CD4-positive, alpha-beta T cell treated with Interleukin-15 for 4 hours (primary cell): Measurements from ENCODE around the gene ATIC.
"Not testable (repeated sequence)": the region's sequence is repeated elsewhere in the genome, so short reads cannot be mapped to it uniquely, and the experiment has no call there.

Source experiments
- DNase-seq: peaks from one replicate; pipeline ENCODE4 v3.0.0-alpha.2; 2020; ENCODE audit warnings: low spot score

Gene ATIC

DNA sequence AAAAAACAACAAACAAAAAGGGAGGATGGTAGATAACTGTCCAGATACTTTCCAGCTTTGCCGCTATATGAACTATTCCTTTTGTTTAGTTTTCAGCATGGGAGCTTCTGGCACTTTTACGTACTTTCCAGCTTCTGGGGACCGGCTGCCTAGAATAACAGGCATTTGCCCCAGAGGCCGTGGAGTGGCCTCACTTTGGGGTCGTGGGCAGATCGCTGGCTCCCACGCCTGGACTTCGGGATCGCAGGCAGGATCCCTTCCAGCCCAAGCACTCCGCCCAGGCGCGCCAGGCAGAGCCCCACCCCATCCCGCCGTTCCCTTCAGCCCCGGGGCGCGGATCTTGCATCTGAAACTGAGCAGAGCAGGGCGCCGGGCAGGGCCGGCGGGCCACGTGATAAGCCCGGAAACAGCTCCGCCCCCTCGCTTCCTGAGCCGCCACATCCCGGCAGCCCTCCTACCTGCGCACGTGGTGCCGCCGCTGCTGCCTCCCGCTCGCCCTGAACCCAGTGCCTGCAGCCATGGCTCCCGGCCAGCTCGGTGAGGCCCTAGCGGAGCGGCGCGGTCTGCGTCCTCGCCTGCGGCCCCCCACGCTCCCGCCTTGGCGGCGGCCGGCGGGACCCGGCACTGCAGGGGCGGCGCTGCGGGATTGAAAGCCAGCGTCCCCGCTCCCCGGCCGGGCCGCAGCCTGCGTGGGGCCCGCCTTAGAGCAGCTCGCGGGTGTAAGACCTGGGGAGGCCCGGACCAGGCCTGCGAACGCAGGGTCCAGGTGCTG is at the start of gene ATIC:
ATIC (plus strand) TSS at position 435 of the 772 bp plus-strand sequence; CDS start at position 519, 84 bp downstream.
- peak; percentile 87 for DNase-seq

DNA sequence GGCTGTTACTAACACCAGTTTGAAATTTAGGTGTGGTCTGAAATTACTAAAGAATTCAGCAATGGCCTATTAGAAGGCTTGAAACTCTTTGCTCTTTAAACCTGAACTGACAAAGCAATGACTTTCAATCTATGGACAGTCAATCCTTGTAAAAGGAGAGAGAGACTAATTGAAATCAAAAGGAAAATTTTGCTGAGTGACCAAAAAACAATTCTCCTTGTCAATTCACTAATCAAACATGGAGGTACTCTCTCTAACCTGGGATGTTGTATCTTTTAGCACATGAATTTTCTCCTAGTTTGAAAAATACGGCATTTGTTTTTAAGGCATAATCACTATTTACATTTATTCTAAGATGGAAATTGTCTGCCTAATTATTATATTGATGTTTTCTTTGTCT is 49.6 kb upstream of the ATIC start:
- no peak for DNase-seq

DNA sequence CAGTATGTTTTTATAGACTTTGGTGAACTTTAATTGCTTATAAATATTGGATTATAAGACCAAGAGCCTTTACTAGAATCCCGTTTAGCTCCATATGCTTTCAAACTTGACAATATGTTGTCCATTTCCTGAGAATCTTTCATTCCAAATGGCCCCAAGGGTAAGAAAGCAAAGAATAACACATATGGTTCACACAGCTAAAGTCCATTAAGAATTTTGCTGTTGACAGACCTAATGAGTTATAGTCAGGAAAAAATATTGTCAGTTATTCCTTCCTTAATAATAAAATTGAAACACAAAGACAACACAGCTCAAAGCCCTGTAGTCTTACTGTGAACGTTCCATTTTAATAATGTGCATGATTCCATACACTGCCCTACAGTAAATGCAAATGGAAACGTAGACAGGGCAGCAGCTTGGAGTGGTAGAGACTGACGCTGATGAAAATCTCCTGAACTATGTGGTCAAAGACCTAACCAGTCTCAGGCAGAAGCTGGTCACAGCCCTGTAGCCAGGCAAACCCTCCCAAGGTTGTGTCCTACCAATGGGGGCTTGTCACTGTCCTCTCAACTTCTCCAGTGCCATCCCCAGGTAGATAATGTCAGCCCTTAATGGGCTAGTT is 49.0 kb upstream of the ATIC start:
- no peak for DNase-seq

DNA sequence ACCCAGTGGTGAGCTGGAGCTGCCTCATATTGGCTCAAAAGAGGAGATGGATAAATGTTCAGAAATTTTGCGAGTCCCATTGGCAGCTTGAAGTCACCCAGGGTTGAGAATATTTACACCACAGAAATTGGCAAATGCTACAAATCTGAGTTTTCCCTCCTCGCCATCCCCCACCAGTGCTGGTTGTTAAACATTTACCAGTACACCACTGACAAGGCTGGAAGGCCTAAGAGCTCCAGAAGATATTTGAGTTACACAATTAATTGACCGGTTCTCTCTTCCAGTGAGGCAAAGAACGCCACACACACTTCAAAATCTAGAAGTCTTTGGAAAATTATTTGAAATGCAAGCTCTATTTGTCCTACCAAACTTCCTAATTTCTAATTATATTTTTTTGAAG is 47.5 kb upstream of the ATIC start:
- DNase-seq = no peak

DNA sequence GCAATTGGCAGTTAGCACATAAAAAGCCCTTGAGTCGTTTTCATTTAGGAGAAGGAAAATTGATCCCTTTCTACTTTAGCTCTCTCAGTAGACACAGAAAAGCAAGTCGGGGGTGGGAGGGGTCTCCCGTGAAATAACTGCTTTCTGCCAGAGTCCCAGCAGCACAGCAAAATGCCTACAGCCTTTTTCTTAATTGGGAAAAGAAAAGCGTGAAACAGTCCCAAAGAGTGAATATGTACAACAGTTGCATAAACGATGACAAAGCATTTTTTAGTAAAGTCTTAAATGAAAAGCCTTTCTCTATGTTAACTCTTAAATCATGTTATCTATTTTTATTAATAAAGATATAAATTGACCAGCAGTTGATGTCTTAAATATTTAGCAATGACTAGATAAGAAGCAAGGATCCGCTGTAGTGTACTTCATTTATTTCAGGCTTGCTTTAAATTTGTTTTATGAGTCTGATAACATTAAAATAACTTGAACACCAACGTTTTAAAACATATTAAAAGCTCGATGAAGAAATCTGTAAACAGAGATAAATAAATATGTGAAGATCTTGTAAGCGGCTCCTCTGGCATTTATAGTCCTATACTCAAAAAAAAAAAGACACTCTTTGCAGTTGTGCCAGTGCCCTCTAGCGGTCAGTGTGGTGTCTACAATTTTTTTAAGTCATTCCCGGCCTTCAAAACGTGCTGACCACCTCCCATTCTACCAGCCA is 42.3 kb upstream of the ATIC start:
- DNase-seq = peak; percentile 60

DNA sequence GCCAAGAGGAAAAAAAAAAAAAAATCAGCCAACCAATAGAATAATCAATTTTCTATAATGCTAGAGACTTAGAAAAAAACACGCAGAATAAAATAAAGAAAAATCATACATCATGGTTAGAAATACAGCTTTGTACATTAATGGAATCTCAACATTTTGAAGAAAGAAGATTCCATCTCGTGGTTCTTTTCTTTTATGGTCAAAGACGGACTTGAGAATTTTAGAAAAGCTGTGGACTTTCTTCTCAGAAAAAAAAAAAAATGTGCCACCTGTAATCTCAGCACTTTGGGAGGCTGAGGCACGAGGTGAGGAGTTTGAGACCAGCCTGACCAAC is 41.8 kb upstream of the ATIC start:
- DNase-seq = no peak

DNA sequence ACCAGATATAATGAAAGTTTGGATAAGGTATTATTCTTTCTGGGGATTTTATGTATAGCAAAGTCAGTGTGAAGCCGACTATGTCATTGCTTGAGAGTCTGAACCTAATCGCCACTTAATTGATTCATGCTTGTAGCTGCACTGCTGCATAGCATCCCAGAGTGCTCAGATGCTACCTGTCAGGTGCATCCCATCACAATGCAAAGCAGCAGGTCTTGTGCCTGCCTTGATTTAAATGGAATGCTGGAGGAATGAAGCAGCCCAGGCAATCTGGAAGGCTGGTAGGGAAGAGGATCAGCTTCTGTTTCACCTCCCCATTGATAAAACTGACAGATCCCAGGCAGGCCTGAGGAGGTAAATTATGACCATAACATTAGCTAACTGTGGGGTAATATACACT is 40.4 kb upstream of the ATIC start:
- no peak for DNase-seq

DNA sequence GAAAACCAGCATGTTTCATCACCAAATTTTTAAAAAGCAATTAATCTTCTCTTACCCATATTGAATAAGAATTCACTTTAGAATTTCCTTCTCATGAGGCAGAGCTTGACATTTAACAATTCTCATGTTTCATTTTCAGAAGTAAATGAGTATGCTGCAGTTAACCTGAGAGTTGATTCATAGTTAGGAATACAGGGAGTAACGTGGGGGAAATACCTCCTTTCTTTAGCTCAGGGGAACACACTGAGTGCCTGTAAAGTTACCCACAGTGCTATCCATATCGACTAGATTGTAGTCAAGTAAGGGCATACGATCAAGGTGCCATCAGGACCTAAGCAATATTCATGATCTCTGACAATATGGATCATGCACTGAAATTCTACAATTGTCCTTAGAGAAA is 38.9 kb upstream of the ATIC start:
- no peak for DNase-seq

DNA sequence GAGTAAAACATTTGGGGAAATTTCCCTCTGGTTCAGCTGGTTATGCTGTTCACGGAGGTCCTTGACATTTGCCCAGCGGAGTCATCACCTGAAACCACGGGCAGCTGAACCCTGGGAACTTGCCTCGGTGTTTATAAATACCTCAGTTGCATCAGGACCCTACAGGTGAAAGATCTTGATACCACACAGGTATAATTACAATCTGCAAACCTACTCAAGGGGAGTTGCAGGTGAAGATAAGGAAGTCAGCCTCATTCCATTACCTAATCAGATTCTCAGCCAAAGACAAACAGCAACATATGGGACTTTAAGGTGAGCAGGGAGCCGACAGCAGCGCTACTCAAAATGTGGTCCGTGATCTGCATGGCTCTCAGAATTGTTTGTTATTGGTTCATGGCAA is 37.0 kb upstream of the ATIC start:
- no peak for DNase-seq

DNA sequence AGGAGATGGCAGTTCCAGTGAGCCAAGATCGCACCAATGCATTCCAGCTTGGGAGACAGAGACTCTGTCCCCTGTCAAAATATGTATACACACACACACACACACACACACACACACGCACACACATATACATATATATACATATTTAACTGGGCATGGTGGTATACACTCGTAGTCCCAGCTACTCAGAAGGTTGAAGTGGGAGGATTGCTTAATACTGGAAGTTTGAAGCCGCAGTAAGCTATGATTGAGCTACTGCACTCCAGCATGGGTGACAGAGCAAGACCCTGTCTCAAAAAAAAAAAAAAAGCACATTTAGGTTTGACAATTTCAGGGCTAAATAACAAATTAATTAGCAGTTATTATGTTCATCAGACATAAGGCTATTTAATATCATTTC is 36.0 kb upstream of the ATIC start:
- no peak for DNase-seq

DNA sequence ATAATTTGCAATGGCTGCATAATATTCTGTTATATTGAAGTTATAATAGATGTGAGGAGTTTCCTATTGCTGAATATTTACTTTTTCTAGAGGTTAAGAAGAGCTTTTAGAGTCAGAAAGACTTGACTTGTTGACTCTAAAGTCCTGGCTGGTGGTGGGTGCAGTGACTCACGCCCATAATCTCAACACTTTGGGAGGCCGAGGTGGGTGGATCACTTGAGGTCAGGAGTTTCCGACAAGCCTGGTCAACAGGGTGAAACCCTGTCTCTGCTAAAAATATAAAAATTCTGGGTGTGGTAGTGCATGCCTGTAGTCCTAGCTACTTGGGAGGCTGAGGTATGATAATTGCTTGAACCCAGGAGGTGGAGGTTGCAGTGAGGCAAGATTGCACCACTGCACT is 33.9 kb upstream of the ATIC start:
- DNase-seq = no peak

DNA sequence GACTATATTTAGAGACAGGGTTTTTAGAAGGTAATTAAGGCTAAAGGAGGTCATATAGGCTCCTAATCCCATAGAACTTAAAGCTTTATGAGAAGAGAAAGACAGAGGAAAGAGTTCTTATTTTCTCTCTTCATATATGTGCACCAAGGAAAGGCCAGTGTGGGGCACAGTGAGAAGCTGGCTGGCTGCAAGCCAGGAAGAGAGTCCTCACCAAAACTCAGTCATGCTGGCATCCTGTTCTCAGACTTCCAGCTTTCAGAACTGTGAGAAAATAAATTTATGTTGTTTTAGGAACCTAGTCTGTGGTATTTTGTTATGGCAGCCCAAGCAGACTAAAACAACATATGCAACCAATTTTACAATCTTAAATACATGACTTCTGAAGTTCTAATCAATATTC is 31.5 kb upstream of the ATIC start:
- no peak for DNase-seq

DNA sequence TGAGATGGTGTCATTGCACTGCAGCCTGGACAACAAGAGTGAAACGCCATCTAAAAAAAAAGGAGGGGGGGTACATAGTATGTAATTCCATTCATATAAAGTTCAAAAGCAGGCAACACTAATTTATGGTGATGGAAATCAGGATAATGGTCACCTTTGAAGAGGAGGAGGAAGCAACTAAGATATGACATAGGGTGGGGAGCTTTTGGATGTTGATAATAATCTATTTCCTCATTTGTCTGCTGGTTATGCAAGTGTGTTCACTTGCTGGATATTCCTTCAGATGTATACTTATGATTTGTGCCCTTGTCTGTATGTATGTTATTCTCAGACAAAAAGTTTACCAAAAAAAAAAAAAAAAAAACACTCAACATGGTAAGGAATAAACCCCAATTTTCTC is 28.6 kb upstream of the ATIC start:
- no peak for DNase-seq

DNA sequence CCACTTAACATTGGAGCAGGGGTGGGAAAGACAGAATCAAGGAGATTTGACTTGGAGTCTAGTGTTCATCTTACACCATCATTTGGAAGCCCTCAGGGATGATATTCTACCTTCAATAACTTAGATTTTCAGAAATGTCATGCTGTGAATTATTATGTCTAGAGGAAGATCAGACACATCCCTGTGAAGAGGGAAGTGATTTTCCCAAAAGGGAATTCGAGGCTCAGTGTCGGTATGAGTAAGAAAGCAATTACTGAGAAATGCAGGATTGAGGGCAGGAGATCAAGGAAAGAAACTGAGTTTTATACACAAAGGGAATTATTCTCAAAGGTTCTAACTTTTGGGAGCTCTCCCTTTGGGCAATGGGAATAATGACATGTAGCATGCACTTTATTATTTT is 25.6 kb upstream of the ATIC start:
- DNase-seq = no peak

DNA sequence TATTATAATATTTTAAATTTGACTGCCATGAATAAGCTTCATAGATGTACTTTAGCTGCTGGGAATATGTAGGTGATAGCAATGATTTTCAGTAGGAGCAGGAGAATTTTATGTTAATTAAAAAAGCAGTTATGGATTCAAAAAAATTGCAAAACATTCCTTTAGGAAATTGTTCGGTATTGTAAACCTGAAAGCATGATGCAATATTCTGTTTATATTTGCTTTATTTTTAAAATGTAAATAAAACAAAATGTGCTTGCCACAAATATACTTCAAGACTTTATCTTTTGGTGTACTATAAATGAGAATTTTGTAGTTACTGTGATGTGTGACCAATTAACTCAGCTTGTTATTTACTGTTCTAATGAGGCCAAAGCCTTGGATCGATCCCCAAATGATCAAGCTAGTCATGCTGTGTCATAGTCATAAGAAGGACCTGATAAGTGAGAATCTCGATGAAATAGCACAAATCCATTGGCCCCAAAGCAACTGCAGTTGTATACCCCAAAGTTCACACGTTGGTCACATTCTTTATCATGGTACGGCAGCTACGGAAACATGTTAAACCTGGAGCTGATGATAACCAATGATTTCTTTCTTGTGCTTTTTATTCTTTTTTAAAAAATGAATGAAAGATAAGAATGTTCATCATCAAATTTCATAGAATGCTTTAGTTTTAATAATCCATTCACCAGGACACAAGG is 23.6 kb upstream of the ATIC start:
- DNase-seq = no peak

DNA sequence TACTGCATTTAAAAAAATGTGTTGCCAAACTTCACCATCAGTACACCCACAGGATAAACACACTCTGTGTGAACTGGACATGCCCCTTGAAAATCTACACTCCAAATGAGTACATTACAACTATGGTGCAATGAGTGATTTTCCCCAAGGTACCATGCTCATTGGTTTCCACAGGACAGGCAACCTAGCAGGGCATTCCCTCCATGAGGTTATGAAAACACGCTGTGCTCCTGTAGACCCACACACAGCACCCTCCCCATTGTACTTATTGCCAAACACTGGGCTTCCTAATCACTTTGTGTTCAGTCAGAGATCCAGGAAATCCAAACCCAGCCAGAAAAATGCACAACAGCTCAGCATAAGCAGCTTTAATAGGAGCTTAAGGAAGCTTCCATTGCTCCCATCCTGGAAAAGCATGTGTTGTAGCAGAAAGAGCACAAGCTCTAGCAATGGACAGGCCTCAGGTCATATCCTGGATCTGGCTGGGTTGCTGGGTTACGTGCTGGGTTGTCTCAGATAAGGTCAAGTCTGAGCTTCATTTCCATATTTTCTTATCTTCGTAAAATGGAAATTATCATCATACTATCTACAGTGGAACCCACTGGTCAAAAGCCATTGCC is 20.8 kb upstream of the ATIC start:
- no peak for DNase-seq

DNA sequence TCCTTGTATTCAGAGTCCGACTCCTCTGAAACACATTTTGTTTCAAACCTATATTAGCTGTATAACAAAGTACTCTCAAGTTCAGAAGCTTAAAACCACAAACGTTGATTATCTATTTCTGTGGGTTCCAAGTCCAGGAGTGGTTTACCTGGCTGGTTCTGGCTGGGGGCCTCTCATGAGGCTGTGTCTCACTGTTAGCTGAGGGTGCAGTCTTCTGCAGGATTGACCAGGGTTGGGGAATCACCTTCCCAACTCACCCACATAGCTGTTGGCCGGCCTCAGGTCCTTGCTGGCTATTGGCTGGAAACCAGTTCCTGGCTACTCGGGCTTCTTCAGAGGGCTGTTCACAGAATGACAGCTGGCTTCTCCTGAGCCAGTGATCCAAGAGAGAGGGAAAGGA is 18.0 kb upstream of the ATIC start:
- no peak for DNase-seq

DNA sequence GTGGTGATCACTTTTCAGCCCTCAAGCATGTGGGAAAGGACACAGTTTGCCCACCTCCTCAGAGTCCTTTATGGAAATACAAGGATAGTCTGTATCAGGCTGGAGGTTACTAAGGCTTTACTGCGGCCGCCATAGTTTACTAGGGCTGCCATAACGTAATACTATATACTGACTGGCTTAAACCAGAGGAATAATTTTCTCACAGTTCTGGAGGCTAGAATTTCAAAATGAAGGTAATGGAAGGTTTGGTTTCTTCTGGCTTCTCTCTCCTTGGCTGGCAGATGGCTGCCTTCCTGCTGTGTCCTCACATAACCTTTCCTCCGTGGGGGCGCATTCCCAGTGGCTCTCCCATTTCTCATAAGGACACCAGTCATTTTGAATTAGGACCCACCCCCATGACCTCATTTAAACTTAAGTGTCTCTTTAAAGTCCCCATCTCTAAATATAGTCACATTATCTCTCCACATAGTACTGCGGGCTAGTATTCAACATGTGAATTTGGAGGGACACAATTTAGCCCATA is 12.5 kb upstream of the ATIC start:
- no peak for DNase-seq

DNA sequence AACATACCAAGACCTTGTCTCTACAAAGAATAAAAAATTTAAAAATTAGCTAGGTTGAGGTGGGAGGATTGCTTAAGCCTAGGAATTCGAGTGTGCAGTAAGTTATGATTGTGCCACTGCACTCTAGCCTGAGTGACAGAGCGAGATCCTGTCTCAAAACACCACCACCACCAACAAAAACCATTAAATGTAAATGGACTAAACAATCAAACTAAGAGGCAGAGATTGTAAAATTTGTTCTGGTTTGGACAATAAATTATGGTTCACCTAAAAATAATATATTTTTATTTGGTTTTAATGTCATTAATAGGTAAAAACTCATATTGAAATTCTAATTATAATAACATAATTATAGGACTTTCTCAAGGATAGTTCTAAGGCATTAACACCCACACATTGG is 9.9 kb upstream of the ATIC start:
- no peak for DNase-seq

DNA sequence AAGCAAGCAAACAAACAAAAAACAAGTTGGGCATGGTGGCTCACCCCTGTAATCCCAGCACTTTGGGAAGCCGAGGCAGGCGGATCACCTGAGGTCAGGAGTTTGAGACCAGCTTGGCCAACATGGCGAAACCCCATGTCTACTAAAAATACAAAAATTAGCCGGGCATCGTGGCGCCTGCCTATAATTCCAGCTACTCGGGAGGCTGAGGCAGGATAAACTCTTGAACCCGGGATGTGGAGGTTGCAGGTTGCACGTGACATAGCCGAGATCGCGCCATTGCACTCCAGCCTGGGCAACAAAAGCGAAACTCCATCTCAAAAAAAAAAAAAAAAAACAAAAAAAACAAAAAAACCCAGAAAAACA is 617 bp upstream of the ATIC start:
- DNase-seq = not testable (repeated sequence)

DNA sequence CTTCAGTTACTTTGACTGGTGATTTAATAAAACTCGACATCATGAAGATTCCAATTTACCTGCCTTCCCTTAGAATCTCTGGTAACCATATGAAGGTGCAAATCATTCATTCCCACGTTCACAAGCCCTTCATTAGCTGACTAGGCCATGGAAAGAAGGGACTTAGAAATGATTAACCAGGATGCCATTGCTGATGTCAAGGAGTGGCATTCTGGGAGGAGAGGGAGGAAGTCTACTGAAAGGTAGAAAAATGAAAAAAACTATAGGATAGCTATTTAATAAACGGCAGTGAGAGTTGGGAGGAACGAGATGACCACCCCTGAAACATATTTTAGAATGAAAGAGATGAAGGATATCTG is 1.4 kb downstream of the ATIC start:
- DNase-seq = no peak

DNA sequence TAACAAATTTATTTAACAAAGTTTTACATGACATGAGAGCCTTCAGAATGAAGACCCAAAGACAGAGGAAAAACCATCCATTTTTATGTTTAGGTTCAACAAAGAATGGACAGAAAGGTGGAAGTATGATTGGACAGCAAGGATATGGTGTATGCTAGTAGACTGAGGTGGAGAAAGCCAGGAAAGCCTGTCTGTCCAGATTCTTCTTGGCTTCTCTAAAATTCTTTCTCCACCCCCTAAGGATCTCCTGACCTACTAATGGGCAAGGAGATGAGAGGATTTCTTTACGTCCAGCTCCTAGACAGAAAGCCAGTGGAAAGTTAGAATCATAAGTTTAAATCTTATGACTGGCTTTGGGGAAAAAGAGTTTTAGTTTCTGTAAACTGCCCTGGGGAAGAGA is 3.0 kb downstream of the ATIC start:
- no peak for DNase-seq
